ENCODE results near the gene KCNIP2. TPM values are rescaled to one million over a fixed set of nuclear protein-coding genes. Genes with fewer than 3 reads are reported as not detected.

The KCNIP2 gene
- total RNA-seq, 4 donors from 2014 or later = 6.1 to 63.9 (median 37.2) TPM

DNA sequence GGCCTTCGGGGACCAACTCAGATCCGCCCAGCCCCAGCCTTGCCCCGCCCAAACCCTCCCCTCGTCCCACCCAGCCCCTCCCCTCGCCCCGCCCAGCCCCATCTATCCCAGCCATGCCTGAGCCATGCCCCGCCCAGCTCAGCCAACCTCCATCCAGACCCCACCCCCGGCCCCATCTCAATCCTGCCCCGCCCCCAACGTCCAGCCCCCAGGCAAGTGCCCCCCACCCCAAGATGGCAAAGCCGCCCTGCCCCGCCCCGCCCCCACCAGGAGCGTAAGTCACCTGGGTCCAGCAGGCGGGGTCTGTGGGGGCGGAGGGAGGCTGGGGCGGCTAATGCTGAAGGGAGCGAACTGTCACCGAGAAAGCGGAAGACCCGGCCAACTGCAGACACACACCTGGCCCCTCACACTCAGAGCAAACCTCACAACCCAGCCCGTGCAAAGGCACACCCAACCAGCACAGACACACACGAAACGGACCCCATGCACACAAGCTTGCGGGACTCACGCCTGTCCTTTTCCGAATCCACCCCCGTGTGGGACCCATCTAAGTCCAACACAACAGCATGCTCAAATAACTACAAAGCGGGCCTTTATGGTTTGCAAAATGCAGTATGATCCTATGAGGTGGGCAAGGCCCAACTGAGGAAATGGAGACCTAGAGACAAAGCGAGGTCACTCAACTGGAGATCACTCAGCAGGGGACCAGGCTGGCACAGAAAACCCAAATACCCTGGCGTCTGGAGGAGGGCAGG lies 13.9 kb downstream of the KCNIP2 start:
- DNase-seq (ENCODE audit: low spot score in 2 of 2) = peak; percentile 37 to 39
- no peaks in the 10 kb centered on the region for H3K9me3 ChIP-seq
- H3K27me3 ChIP-seq = no peaks in the 10 kb centered on the region
- H3K36me3 ChIP-seq = no peaks in the 10 kb centered on the region
- peak overlapping the region; percentile 25 to 56 (median 47) for H3K4me3 ChIP-seq
- H3K27ac ChIP-seq = peak overlapping the region; percentile 51 to 83 (median 70)
- 11 to 15% methylated on average over 20 to 21 of the region's 31 CpGs for WGBS, 2 donors
- peaks cover 0 to 37% (median 15%) of the 10 kb centered on the region in 4 donors for H3K4me1 ChIP-seq
- no peak for TF ChIP-seq EP300 (IDR thresholded peaks at IDR 0.05)
- TF ChIP-seq, protein P1, sequence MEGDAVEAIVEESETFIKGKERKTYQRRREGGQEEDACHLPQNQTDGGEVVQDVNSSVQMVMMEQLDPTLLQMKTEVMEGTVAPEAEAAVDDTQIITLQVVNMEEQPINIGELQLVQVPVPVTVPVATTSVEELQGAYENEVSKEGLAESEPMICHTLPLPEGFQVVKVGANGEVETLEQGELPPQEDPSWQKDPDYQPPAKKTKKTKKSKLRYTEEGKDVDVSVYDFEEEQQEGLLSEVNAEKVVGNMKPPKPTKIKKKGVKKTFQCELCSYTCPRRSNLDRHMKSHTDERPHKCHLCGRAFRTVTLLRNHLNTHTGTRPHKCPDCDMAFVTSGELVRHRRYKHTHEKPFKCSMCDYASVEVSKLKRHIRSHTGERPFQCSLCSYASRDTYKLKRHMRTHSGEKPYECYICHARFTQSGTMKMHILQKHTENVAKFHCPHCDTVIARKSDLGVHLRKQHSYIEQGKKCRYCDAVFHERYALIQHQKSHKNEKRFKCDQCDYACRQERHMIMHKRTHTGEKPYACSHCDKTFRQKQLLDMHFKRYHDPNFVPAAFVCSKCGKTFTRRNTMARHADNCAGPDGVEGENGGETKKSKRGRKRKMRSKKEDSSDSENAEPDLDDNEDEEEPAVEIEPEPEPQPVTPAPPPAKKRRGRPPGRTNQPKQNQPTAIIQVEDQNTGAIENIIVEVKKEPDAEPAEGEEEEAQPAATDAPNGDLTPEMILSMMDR (IDR thresholded peaks at IDR 0.05) = no peak
- no peak for TF ChIP-seq POLR2A (IDR thresholded peaks at IDR 0.05)

DNA sequence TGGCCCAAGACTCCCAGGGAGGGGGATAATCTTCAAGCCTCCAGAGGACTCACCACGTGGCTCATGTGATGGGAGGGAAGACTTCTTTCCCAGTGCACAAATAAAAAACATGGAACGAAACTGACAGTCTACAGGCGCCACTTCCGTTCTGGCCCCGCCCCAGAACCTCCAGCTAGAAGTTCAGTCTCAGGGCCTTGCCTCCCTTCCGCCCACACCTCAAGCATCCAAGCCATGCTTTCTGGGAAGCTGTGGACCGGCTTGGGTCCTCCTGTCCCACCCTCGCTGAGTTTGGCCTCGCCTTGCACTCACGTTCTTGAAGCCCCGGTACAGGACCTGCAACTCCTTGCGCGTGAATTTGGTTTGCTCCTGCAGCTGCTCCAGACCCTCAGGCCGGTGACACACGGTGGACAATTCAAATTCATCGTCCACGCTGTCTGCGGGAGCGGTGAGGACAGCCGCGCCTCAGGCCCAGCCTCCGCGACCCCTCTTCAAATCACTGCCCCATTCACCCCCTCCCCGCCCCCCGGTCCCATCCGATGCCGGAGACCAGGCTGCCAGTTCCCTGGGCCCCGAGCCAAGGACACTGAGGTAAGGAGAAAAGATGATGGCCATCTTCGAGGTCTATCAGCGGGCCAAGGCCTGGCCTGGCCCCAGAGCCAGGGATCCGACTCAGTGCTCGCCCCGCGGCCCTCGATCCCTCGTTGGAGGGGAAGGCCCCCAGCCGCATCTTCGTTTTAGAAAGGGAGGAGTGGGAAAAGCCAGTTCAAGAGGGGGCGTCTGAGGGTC lies 14.6 kb downstream of the KCNIP2 start:
- H3K4me1 ChIP-seq = peaks cover 0 to 34% (median 15%) of the 10 kb centered on the region in 4 donors
- peak overlapping the region; percentile 10 to 56 (median 22) for H3K4me3 ChIP-seq
- H3K27ac ChIP-seq = peak overlapping the region in 3 of 4 donors; percentile 51 to 83 (median 82)
- H3K27me3 ChIP-seq = no peaks in the 10 kb centered on the region
- no peaks in the 10 kb centered on the region for H3K9me3 ChIP-seq
- no peak for DNase-seq (ENCODE audit: low spot score in 2 of 2)
- no peak for TF ChIP-seq POLR2A (IDR thresholded peaks at IDR 0.05)
- TF ChIP-seq, protein P1 (IDR thresholded peaks at IDR 0.05) = no peak
- TF ChIP-seq EP300 (IDR thresholded peaks at IDR 0.05) = no peak
- 52 to 55% methylated on average over 31 to 33 of the region's 39 CpGs for WGBS, 2 donors
- no peaks in the 10 kb centered on the region for H3K36me3 ChIP-seq

DNA sequence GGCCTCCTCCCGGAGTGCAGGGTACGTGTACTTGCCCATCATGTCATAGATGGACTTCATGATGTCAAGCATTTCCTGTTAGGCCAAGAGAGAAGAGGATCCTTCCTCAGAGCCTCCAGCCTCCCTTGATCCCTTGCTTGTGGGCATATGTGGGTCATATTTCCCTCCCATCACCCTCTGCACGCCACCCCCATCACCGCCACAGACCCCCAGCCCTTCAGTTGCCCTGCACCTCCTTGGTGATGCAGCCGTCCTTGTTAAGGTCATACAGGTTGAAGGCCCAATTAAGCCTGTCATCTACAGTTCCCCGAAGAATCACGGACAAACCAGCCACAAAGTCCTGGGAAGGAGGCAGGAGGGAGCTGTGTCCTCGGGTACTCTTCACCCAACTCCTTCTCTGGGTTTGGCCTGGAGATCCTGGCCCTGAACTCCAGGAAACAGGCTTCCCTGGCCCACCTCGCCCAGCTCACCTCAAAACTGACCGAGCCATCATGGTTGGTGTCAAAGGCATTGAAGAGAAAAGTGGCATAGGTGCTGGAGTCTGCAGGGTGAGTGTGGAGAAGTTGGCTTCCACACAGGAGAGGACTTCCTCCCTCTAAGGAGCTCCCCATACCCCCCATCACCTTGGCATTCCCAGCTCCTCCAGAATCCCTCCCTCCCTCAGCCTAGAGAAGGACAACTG lies 15.5 kb downstream of the KCNIP2 start:
- Histone ChIP-seq H3K9me3 (no peaks in the 10 kb centered on the region), H3K27ac (no peak overlapping the region), H3K4me1 (peaks cover 0 to 34% (median 15%) of the 10 kb centered on the region in 4 donors), H3K27me3 (no peaks in the 10 kb centered on the region), H3K4me3 (no peak overlapping the region), H3K36me3 (no peaks in the 10 kb centered on the region)
- DNase-seq (ENCODE audit: low spot score in 2 of 2) = no peak
- TF ChIP-seq, protein P1 (IDR thresholded peaks at IDR 0.05) = no peak
- TF ChIP-seq POLR2A (IDR thresholded peaks at IDR 0.05) = no peak
- no peak for TF ChIP-seq EP300 (IDR thresholded peaks at IDR 0.05)
- 93% methylated on average over 10 of the region's 10 CpGs for WGBS, 2 donors

DNA sequence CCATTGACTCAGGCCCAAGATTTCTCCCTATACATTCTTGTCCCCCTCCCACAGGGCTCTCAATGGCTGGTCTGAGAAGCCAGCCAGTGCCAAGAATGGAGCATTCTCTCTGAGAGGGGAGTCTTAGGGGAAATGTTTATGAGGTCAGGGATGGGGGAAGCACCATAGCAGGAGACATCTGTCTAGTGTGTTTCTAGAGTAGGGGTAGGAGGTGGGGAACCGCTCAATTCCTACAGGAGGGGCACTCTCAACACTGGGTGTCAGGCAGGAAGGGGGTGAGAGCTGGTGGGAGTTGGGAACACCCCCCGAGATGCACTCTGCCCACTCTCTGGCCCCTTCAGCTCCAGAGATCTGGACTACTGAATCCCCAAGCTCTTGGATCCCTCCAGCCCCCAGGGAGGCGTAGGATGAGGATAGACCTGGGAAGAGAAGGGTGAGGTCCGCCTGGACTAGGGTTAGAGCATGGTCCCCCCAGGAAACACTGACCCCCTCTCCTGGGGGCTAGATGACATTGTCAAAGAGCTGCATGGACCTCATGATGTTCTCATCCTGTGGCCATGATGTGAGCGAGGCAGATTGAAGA lies 16.7 kb downstream of the KCNIP2 start:
- H3K4me3 ChIP-seq = no peak overlapping the region
- H3K36me3 ChIP-seq = no peaks in the 10 kb centered on the region
- H3K9me3 ChIP-seq = no peaks in the 10 kb centered on the region
- TF ChIP-seq EP300 (IDR thresholded peaks at IDR 0.05) (no peak), POLR2A (IDR thresholded peaks at IDR 0.05) (no peak)
- TF ChIP-seq, protein P1 (IDR thresholded peaks at IDR 0.05) = no peak
- WGBS, 2 donors = 86 to 92% methylated on average over 5 of the region's 5 CpGs
- no peak overlapping the region for H3K27ac ChIP-seq
- DNase-seq (ENCODE audit: low spot score in 2 of 2) = no peak
- no peaks in the 10 kb centered on the region for H3K27me3 ChIP-seq
- H3K4me1 ChIP-seq = peaks cover 0 to 34% (median 15%) of the 10 kb centered on the region in 4 donors
